K562 (cell line): ENCODE data around the gene NUFIP2. TPM values are rescaled to one million over a fixed set of nuclear protein-coding genes. Genes with fewer than 3 reads are reported as not detected.

Source experiments
- CEBPG ChIP-seq, 3 experiments: fragments of 200-800 bp in 1 of 3; sonication (Bioruptor generic) in 1 of 3; sonication (generic) in 1 of 3; formaldehyde crosslinking in 1 of 3; IDR thresholded peaks in 2 of 3; conservative IDR thresholded peaks in 1 of 3; 2 replicates each; pipeline versions ENCODE4 v1.6.1 to v1.8.0; 2016 to 2022; ENCODE audit warnings: missing compliant biosample characterization in 2 of 3, missing genetic modification characterization in 2 of 3, mild to moderate bottlenecking in 1 of 3, missing genetic modification reagents in 1 of 3
- EGR1 ChIP-seq: fragments of 450-650 bp; conservative IDR thresholded peaks from 2 replicates; pipeline ENCODE4 v1.6.1; 2017; ENCODE audit warnings: mild to moderate bottlenecking
- ETV1 ChIP-seq: fragments of 450-650 bp; conservative IDR thresholded peaks from 2 replicates; pipeline ENCODE4 v1.6.1; 2016; ENCODE audit warnings: missing genetic modification characterization, control low read depth, low read depth, missing compliant biosample characterization
- HIVEP1 ChIP-seq: fragments of 250-450 bp; sonication (Bioruptor Pico); IDR thresholded peaks from 2 replicates; pipeline ENCODE4 v1.4.0; 2020; ENCODE audit warnings: mild to moderate bottlenecking
- MAZ ChIP-seq, 2 experiments: fragments of 450-650 bp in 1 of 2; sonication (generic) in 1 of 2; formaldehyde crosslinking; IDR thresholded peaks in 1 of 2; conservative IDR thresholded peaks in 1 of 2; 2 replicates each; pipeline versions ENCODE4 v1.4.0 to v1.5.0; 2020; ENCODE audit warnings: mild to moderate bottlenecking in 1 of 2, missing genetic modification reagents in 1 of 2
- NFRKB ChIP-seq: fragments of 450-650 bp; IDR thresholded peaks from 2 replicates; pipeline ENCODE4 v1.6.1; 2016; ENCODE audit warnings: low read depth
- POLR2G ChIP-seq: fragments of 200-400 bp; formaldehyde crosslinking; IDR thresholded peaks from 2 replicates; pipeline ENCODE4 v1.6.1; 2017; ENCODE audit warnings: low read depth, mild to moderate bottlenecking, antibody characterized with exemption, low read length, moderate library complexity
- PRPF4 ChIP-seq: fragments of 200-400 bp; formaldehyde crosslinking; IDR thresholded peaks from one replicate; pipeline ENCODE4 v1.6.1; 2017; ENCODE audit warnings: low read length, low read depth, mild to moderate bottlenecking; ENCODE audit not compliant: insufficient read depth, poor library complexity, severe bottlenecking
- RFX5 ChIP-seq: IDR thresholded peaks from 2 replicates; pipeline ENCODE4 v1.6.1; 2011; ENCODE audit warnings: low read depth, mild to moderate bottlenecking, improper control_type of control experiment, low read length
- TAF9B ChIP-seq: fragments of 450-650 bp; IDR thresholded peaks from 2 replicates; pipeline ENCODE4 v1.6.1; 2018; ENCODE audit warnings: mild to moderate bottlenecking; ENCODE audit not compliant: partially characterized antibody
- TCFL5 ChIP-seq: fragments of 250-450 bp; sonication (Bioruptor Pico); conservative IDR thresholded peaks from 2 replicates; pipeline ENCODE4 v1.6.1; 2021; ENCODE audit warnings: mild to moderate bottlenecking, moderate library complexity, matching md5 sums
- TEAD1 ChIP-seq, 2 experiments: fragments of 450-650 bp in 1 of 2; sonication (generic) in 1 of 2; formaldehyde crosslinking; IDR thresholded peaks; 2 replicates each; pipeline versions ENCODE4 v1.4.0 to v1.8.0; 2020 to 2022; ENCODE audit warnings: mild to moderate bottlenecking in 2 of 2, missing genetic modification reagents in 1 of 2
- U2AF2 ChIP-seq: fragments of 200-400 bp; formaldehyde crosslinking; optimal IDR thresholded peaks from 2 replicates; pipeline ENCODE3; 2017; ENCODE audit warnings: low read depth, mild to moderate bottlenecking, low read length
- ZNF395 ChIP-seq: fragments of 200-800 bp; sonication (Bioruptor generic); IDR thresholded peaks from 2 replicates; pipeline ENCODE4 v1.6.1; 2017; ENCODE audit warnings: missing genetic modification characterization, missing compliant biosample characterization
- polyA plus RNA-seq, 8 experiments: library from polyadenylated mRNA; depleted of rRNA in 4 of 8; stranded (reverse) in 5 of 8; unstranded in 3 of 8; fragments of >200 nt; fragmentation: Nextera tagmentation in 2 of 8; fragmentation: Illumina TruSeq in 1 of 8; extraction: Ambion mirVana in 2 of 8; extraction: Trizol in 1 of 8; gene quantifications; 2 replicates each; pipeline versions ENCODE4 v1.2.1 to v1.2.3, GENCODE V29; 2011 to 2014; ENCODE audit warnings: inconsistent platforms in 1 of 8, missing spikeins in 1 of 8
- total RNA-seq, 7 experiments: library from RNA; depleted of rRNA in 6 of 7; stranded (reverse); fragments of >200 nt in 6 of 7; fragmentation: Illumina TruSeq in 2 of 7; extraction: Trizol in 2 of 7; gene quantifications; 2 replicates each; pipeline versions ENCODE4 v1.2.1 to v1.2.3, GENCODE V29; 2011 to 2021; ENCODE audit warnings: low replicate concordance in 1 of 7
- TF ChIP-seq, protein P1 (sequence below): sonication (generic); formaldehyde crosslinking; IDR thresholded peaks from 2 replicates; pipeline ENCODE4 v1.8.1; 2023; ENCODE audit warnings: missing genetic modification reagents, mild to moderate bottlenecking, borderline replicate concordance
- TF ChIP-seq, protein P2 (sequence below), 2 experiments: fragments of 200-800 bp in 1 of 2; sonication (Bioruptor generic) in 1 of 2; sonication (generic) in 1 of 2; formaldehyde crosslinking in 1 of 2; IDR thresholded peaks in 1 of 2; conservative IDR thresholded peaks in 1 of 2; 2 replicates each; pipeline versions ENCODE4 v1.5.0 to v1.6.1; 2016 to 2020; ENCODE audit warnings: missing compliant biosample characterization in 1 of 2, missing genetic modification characterization in 1 of 2, missing genetic modification reagents in 1 of 2

The NUFIP2 gene
- total and polyA plus RNA-seq, 9 of the 15 experiments (the other 6 are each of a cell fraction or from before 2014, with no cell fraction given) = 4.9 to 40.7 (median 18.5) TPM

DNA sequence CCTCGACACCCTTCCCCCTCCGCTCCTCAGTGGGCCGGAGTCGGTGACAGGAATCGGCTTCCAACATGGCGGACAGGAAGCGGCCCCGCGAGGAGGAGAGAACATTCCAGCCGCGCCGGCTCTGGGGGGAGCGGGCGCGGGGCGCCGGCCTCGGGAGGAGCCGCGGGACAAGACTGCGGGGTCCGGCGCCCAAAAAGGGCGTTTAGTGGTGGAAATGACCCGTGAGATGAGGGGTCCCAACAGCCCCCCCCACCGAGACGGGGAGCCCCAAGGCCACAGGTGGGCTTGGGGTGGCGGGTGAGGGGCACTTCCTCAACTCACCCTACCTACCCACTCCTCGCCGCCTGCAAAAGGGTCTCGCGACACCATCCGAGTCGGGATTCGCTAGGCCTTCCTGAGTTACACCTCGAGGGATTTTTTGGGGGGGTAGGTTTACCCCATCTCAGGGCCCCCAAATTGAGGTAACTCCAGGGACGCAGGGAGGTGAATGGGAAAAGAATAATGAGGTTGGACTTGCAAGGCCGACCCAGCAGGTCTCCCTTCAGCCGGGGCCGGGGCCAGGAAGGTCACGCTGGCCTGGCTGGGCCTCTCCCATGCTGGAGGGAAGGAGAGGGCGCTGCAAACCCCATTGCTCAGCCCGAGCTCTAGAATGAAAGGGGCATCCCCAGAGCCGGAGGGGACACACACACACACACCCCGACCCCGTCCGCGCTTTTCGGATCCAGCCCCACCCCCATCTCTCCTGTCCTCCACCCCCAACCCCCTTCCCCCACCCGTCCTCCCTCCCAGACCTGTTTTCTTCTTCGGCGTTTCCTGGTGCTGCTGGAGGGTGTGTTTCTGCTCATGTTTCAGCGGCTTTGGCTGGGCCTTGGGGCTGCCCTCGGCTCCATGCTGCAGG, 707 bp downstream of the NUFIP2 start (continued):
- TF ChIP-seq EGR1 (peak; percentile 44; the same call in 1 of the 2 replicates), MAZ (CRISPR knock-in tag; conservative IDR thresholded peaks at IDR 0.05 in 1 of 2, IDR thresholded peaks at IDR 0.05 in 1 of 2) (peak; percentile 59 to 69), RFX5 (no peak), NFRKB (peak; percentile 70), HIVEP1 (no peak), TCFL5 (no peak), POLR2G (peak; percentile 97), U2AF2 (no peak), CEBPG (CRISPR knock-in tag; IDR thresholded peaks at IDR 0.05) (no peak), CEBPG (tag; conservative IDR thresholded peaks at IDR 0.05 in 1 of 2, IDR thresholded peaks at IDR 0.05 in 1 of 2) (peak in 1 of 2 experiments; percentile 4; a peak in 1 of 4 replicates), ETV1 (tag) (peak; percentile 55), ZNF395 (CRISPR knock-in tag) (0 out of 2 replicates have a peak, but pooled peaks have one; percentile 42), TEAD1 (CRISPR knock-in tag; IDR thresholded peaks at IDR 0.05) (peak; percentile 61 to 66; a peak in 2 of 4 replicates), PRPF4 (peak; percentile 65), TAF9B (peak; percentile 52)
- TF ChIP-seq, protein P1, sequence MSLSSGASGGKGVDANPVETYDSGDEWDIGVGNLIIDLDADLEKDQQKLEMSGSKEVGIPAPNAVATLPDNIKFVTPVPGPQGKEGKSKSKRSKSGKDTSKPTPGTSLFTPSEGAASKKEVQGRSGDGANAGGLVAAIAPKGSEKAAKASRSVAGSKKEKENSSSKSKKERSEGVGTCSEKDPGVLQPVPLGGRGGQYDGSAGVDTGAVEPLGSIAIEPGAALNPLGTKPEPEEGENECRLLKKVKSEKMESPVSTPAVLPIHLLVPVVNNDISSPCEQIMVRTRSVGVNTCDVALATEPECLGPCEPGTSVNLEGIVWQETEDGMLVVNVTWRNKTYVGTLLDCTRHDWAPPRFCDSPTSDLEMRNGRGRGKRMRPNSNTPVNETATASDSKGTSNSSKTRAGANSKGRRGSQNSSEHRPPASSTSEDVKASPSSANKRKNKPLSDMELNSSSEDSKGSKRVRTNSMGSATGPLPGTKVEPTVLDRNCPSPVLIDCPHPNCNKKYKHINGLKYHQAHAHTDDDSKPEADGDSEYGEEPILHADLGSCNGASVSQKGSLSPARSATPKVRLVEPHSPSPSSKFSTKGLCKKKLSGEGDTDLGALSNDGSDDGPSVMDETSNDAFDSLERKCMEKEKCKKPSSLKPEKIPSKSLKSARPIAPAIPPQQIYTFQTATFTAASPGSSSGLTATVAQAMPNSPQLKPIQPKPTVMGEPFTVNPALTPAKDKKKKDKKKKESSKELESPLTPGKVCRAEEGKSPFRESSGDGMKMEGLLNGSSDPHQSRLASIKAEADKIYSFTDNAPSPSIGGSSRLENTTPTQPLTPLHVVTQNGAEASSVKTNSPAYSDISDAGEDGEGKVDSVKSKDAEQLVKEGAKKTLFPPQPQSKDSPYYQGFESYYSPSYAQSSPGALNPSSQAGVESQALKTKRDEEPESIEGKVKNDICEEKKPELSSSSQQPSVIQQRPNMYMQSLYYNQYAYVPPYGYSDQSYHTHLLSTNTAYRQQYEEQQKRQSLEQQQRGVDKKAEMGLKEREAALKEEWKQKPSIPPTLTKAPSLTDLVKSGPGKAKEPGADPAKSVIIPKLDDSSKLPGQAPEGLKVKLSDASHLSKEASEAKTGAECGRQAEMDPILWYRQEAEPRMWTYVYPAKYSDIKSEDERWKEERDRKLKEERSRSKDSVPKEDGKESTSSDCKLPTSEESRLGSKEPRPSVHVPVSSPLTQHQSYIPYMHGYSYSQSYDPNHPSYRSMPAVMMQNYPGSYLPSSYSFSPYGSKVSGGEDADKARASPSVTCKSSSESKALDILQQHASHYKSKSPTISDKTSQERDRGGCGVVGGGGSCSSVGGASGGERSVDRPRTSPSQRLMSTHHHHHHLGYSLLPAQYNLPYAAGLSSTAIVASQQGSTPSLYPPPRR (CRISPR knock-in tag) = no peak
- TF ChIP-seq, protein P2, sequence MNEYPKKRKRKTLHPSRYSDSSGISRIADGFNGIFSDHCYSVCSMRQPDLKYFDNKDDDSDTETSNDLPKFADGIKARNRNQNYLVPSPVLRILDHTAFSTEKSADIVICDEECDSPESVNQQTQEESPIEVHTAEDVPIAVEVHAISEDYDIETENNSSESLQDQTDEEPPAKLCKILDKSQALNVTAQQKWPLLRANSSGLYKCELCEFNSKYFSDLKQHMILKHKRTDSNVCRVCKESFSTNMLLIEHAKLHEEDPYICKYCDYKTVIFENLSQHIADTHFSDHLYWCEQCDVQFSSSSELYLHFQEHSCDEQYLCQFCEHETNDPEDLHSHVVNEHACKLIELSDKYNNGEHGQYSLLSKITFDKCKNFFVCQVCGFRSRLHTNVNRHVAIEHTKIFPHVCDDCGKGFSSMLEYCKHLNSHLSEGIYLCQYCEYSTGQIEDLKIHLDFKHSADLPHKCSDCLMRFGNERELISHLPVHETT (CRISPR knock-in tag; conservative IDR thresholded peaks at IDR 0.05 in 1 of 2, IDR thresholded peaks at IDR 0.05 in 1 of 2) = peak in 1 of 2 experiments; percentile 5; a peak in 1 of 4 replicates
